GM21529 (cell line): ENCODE measurements around the gene TTF2.
"Not testable (repeated sequence)": the region's sequence is repeated elsewhere in the genome, so short reads cannot be mapped to it uniquely, and the experiment has no call there.

Source experiments
- ATAC-seq: cut with Tn5 transposase; IDR thresholded peaks from one replicate; pipeline ENCODE4 v1.9.1; 2021; ENCODE audit not compliant: unreplicated experiment

Gene TTF2

GRCh38 chr1:117119144-117119543 is 59.0 kb downstream of the TTF2 start:
- not testable (repeated sequence) for ATAC-seq

- peak; percentile 3 for ATAC-seq
These were observed 60.9 kb downstream of the TTF2 start for GRCh38 chr1:117120774-117121588.

- ATAC-seq, result peak; percentile 92
These were observed 61.6 kb downstream of the TTF2 start, which contains the start of gene TRIM45 for GRCh38 chr1:117121589-117122329. TRIM45 (minus strand) TSS chr1:117121749; CDS start chr1:117121201, 548 bp downstream.

- ATAC-seq, result no peak
These were observed 62.4 kb downstream of the TTF2 start for GRCh38 chr1:117122330-117123025.

- no peak for ATAC-seq
These were observed 63.1 kb downstream of the TTF2 start for GRCh38 chr1:117123274-117123673.

- no peak for ATAC-seq
These were observed 64.5 kb downstream of the TTF2 start for GRCh38 chr1:117124661-117125060.

- no peak for ATAC-seq
These were observed 67.7 kb downstream of the TTF2 start for GRCh38 chr1:117127795-117128194.

- no peak for ATAC-seq
These were observed 68.4 kb downstream of the TTF2 start for GRCh38 chr1:117128323-117129079.

- no peak for ATAC-seq
These were observed 70.4 kb downstream of the TTF2 start for GRCh38 chr1:117130526-117130925.

GRCh38 chr1:117135329-117135728 is 75.2 kb downstream of the TTF2 start:
- no peak for ATAC-seq

GRCh38 chr1:117136749-117137148 is 76.6 kb downstream of the TTF2 start:
- no peak for ATAC-seq

GRCh38 chr1:117137281-117137855 is 77.2 kb downstream of the TTF2 start:
- no peak for ATAC-seq

- no peak for ATAC-seq
These were observed 78.0 kb downstream of the TTF2 start for GRCh38 chr1:117138106-117138505.

GRCh38 chr1:117138561-117138960 is 78.4 kb downstream of the TTF2 start:
- no peak for ATAC-seq

GRCh38 chr1:117142200-117142599 is 82.1 kb downstream of the TTF2 start:
- ATAC-seq, result no peak

GRCh38 chr1:117143172-117143571 is 83.0 kb downstream of the TTF2 start:
- ATAC-seq, result no peak

GRCh38 chr1:117143871-117144270 is 83.7 kb downstream of the TTF2 start:
- no peak for ATAC-seq

- no peak for ATAC-seq
These were observed 85.9 kb downstream of the TTF2 start for GRCh38 chr1:117146072-117146471.

GRCh38 chr1:117146575-117147340 is 86.6 kb downstream of the TTF2 start:
- ATAC-seq, result no peak

- no peak for ATAC-seq
These were observed 87.3 kb downstream of the TTF2 start for GRCh38 chr1:117147341-117147831.
